Activated T-helper 2 cell treated with anti-CD3 and anti-CD28 coated beads, Interferon-gamma antibody, Interleukin-2, Interleukin-4, amounts not matched to agents 10 μg/mL and 5 μg/mL and 100 μg/mL, durations not matched to agents 14 hours and 24 hours and 36 hours (primary cell): Measurements from ENCODE around the gene IL17C. TPM values are rescaled to one million over a fixed set of nuclear protein-coding genes. Genes with fewer than 3 reads are reported as not detected.
A peak's percentile ranks its signal among the peaks of the same experiment; 100 is the strongest.

Experiments used
- DNase-seq: peaks from one replicate; pipeline ENCODE4 v3.0.0; 2021; ENCODE audit warnings: low spot score
- H3K27ac Mint-ChIP-seq: one replicate; pipeline ENCODE4 v1.8.0; 2021; ENCODE audit warnings: mixed read lengths
- H3K27me3 Mint-ChIP-seq: one replicate; pipeline ENCODE4 v1.8.0; 2021; ENCODE audit warnings: low read depth, mixed read lengths
- H3K36me3 Mint-ChIP-seq: one replicate; pipeline ENCODE4 v1.8.0; 2021; ENCODE audit warnings: low read depth, mixed read lengths
- H3K4me1 Mint-ChIP-seq: one replicate; pipeline ENCODE4 v1.8.0; 2021; ENCODE audit warnings: low read depth, mixed read lengths
- H3K4me3 Mint-ChIP-seq: one replicate; pipeline ENCODE4 v1.8.0; 2021; ENCODE audit warnings: low read depth, mild to moderate bottlenecking, moderate library complexity, mixed read lengths
- H3K9me3 Mint-ChIP-seq: one replicate; pipeline ENCODE4 v1.8.0; 2021; ENCODE audit warnings: mixed read lengths
- intact Hi-C: fragments of 100-400 bp; cut with micrococcal nuclease; formaldehyde crosslinking; loops from one replicate; pipeline ENCODE4 v1.15.1; 2023
- total RNA-seq: library from RNA; stranded (reverse); gene quantifications from 2 replicates; pipeline ENCODE4 v1.2.3, GENCODE V29; 2022

The IL17C gene
- total RNA-seq, 1 donor from 2014 or later = not detected

GRCh38 chr16:88634141-88634993 lies 4.0 kb upstream of the IL17C start:
- intact Hi-C loops = no loop called here
- H3K4me1 Mint-ChIP-seq = peaks cover 17% of the 10 kb centered on the region
- H3K4me3 Mint-ChIP-seq = peak overlapping the region; percentile 67
- DNase-seq = peak; percentile 60
- no peak overlapping the region for H3K27ac Mint-ChIP-seq
- H3K36me3 Mint-ChIP-seq = peaks cover 23% of the 10 kb centered on the region
- H3K27me3 Mint-ChIP-seq = peaks cover 11% of the 10 kb centered on the region
- no peaks in the 10 kb centered on the region for H3K9me3 Mint-ChIP-seq

GRCh38 chr16:88634994-88635670 lies 3.2 kb upstream of the IL17C start:
- H3K27me3 Mint-ChIP-seq = peaks cover 14% of the 10 kb centered on the region
- intact Hi-C loops = no loop called here
- no peaks in the 10 kb centered on the region for H3K9me3 Mint-ChIP-seq
- H3K36me3 Mint-ChIP-seq = peaks cover 23% of the 10 kb centered on the region
- peaks cover 19% of the 10 kb centered on the region for H3K4me1 Mint-ChIP-seq
- no peak overlapping the region for H3K27ac Mint-ChIP-seq
- peak overlapping the region; percentile 63 for H3K4me3 Mint-ChIP-seq
- no peak for DNase-seq

GRCh38 chr16:88635671-88636319 lies 2.6 kb upstream of the IL17C start:
- Mint-ChIP-seq H3K4me3 (peak overlapping the region; percentile 60), H3K36me3 (peaks cover 23% of the 10 kb centered on the region), H3K9me3 (no peaks in the 10 kb centered on the region), H3K27ac (no peak overlapping the region), H3K27me3 (peaks cover 20% of the 10 kb centered on the region), H3K4me1 (peaks cover 20% of the 10 kb centered on the region)
- intact Hi-C loops = no loop called here
- no peak for DNase-seq

- Mint-ChIP-seq H3K36me3 (peaks cover 15% of the 10 kb centered on the region), H3K4me3 (peak overlapping the region; percentile 37), H3K27ac (no peak overlapping the region), H3K4me1 (peaks cover 20% of the 10 kb centered on the region), H3K9me3 (no peaks in the 10 kb centered on the region), H3K27me3 (peaks cover 20% of the 10 kb centered on the region)
- DNase-seq = no peak
- intact Hi-C loops = no loop called here
Observed at GRCh38 chr16:88636488-88637265, 1.7 kb upstream of the IL17C start.

- H3K27me3 Mint-ChIP-seq = peaks cover 20% of the 10 kb centered on the region
- DNase-seq = no peak
- H3K4me1 Mint-ChIP-seq = peaks cover 20% of the 10 kb centered on the region
- intact Hi-C loops = no loop called here
- no peak overlapping the region for H3K27ac Mint-ChIP-seq
- peaks cover 15% of the 10 kb centered on the region for H3K36me3 Mint-ChIP-seq
- H3K4me3 Mint-ChIP-seq = no peak overlapping the region
- no peaks in the 10 kb centered on the region for H3K9me3 Mint-ChIP-seq
Observed at GRCh38 chr16:88639231-88640038, 1.1 kb downstream of the IL17C start.

GRCh38 chr16:88640039-88640495 lies 1.7 kb downstream of the IL17C start:
- H3K36me3 Mint-ChIP-seq = peaks cover 18% of the 10 kb centered on the region
- intact Hi-C loops = no loop called here
- no peak for DNase-seq
- no peak overlapping the region for H3K4me3 Mint-ChIP-seq
- peaks cover 20% of the 10 kb centered on the region for H3K27me3 Mint-ChIP-seq
- no peaks in the 10 kb centered on the region for H3K9me3 Mint-ChIP-seq
- H3K27ac Mint-ChIP-seq = no peak overlapping the region
- peaks cover 20% of the 10 kb centered on the region for H3K4me1 Mint-ChIP-seq

- Mint-ChIP-seq H3K27me3 (peaks cover 20% of the 10 kb centered on the region), H3K4me1 (peaks cover 18% of the 10 kb centered on the region), H3K36me3 (peaks cover 22% of the 10 kb centered on the region), H3K27ac (no peak overlapping the region), H3K9me3 (no peaks in the 10 kb centered on the region), H3K4me3 (no peak overlapping the region)
- no peak for DNase-seq
- intact Hi-C loops = no loop called here
Observed at GRCh38 chr16:88640498-88641247, 2.3 kb downstream of the IL17C start.

GRCh38 chr16:88642881-88643643 lies 4.7 kb downstream of the IL17C start:
- H3K4me1 Mint-ChIP-seq = peaks cover 5% of the 10 kb centered on the region
- H3K27ac Mint-ChIP-seq = no peak overlapping the region
- DNase-seq = no peak
- intact Hi-C loops = no loop called here
- peaks cover 11% of the 10 kb centered on the region for H3K27me3 Mint-ChIP-seq
- no peak overlapping the region for H3K4me3 Mint-ChIP-seq
- H3K9me3 Mint-ChIP-seq = no peaks in the 10 kb centered on the region
- H3K36me3 Mint-ChIP-seq = peaks cover 19% of the 10 kb centered on the region

- Mint-ChIP-seq H3K4me1 (peaks cover 3% of the 10 kb centered on the region), H3K27ac (no peak overlapping the region), H3K36me3 (peaks cover 19% of the 10 kb centered on the region), H3K9me3 (no peaks in the 10 kb centered on the region), H3K4me3 (no peak overlapping the region), H3K27me3 (peaks cover 9% of the 10 kb centered on the region)
- no peak for DNase-seq
- intact Hi-C loops = no loop called here
Observed at GRCh38 chr16:88643644-88643932, 5.2 kb downstream of the IL17C start.

GRCh38 chr16:88645455-88645854 lies 7.1 kb downstream of the IL17C start:
- Mint-ChIP-seq H3K4me3 (no peak overlapping the region), H3K27ac (no peak overlapping the region), H3K36me3 (peaks cover 29% of the 10 kb centered on the region), H3K9me3 (no peaks in the 10 kb centered on the region), H3K27me3 (peaks cover 3% of the 10 kb centered on the region), H3K4me1 (peaks cover 5% of the 10 kb centered on the region)
- intact Hi-C loops = no loop called here
- no peak for DNase-seq

GRCh38 chr16:88645941-88646340 lies 7.6 kb downstream of the IL17C start:
- DNase-seq = no peak
- intact Hi-C loops = no loop called here
- Mint-ChIP-seq H3K27me3 (no peaks in the 10 kb centered on the region), H3K9me3 (no peaks in the 10 kb centered on the region), H3K4me1 (peaks cover 5% of the 10 kb centered on the region), H3K36me3 (peaks cover 29% of the 10 kb centered on the region), H3K27ac (no peak overlapping the region), H3K4me3 (no peak overlapping the region)
